Suppressor macrophage treated with lipopolysaccharide for 1 hour (primary cell): ENCODE measurements around the gene MTUS2.

Experiments
- DNase-seq, 3 donors: peaks; one replicate each; pipeline ENCODE4 v3.0.0-alpha.2; 2020 to 2022

MTUS2 gene

GRCh38 chr13:29537736-29538651 lies 717.9 kb downstream of the MTUS2 start:
- DNase-seq: no peak

GRCh38 chr13:29538652-29539040 lies 718.5 kb downstream of the MTUS2 start:
- no peak for DNase-seq

- no peak for DNase-seq
Observed at GRCh38 chr13:29539856-29540255, 719.7 kb downstream of the MTUS2 start.

- DNase-seq: no peak
Observed at GRCh38 chr13:29540334-29540733, 720.2 kb downstream of the MTUS2 start.

GRCh38 chr13:29540799-29541198 lies 720.7 kb downstream of the MTUS2 start:
- no peak for DNase-seq

GRCh38 chr13:29541400-29541799 lies 721.3 kb downstream of the MTUS2 start:
- no peak for DNase-seq

GRCh38 chr13:29542381-29542780 lies 722.2 kb downstream of the MTUS2 start:
- DNase-seq: no peak

GRCh38 chr13:29543230-29544215 lies 723.4 kb downstream of the MTUS2 start:
- DNase-seq: peak; percentile 38 to 63 (median 50)

- DNase-seq: no peak
Observed at GRCh38 chr13:29545988-29546387, 725.8 kb downstream of the MTUS2 start.

GRCh38 chr13:29546662-29547061 lies 726.5 kb downstream of the MTUS2 start:
- DNase-seq: no peak

GRCh38 chr13:29547153-29547552 lies 727.0 kb downstream of the MTUS2 start:
- no peak for DNase-seq

GRCh38 chr13:29548722-29549121 lies 728.6 kb downstream of the MTUS2 start:
- DNase-seq: no peak

GRCh38 chr13:29550430-29550988 lies 730.4 kb downstream of the MTUS2 start:
- DNase-seq: no peak

- no peak for DNase-seq
Observed at GRCh38 chr13:29551214-29551613, 731.1 kb downstream of the MTUS2 start.
